NCI-H2171 treated with DMSO at 0.1 percent for 48 hours (cell line): ENCODE results near the gene SAA4.
"Not testable (repeated sequence)": the region's sequence is repeated elsewhere in the genome, so short reads cannot be mapped to it uniquely, and the experiment has no call there.

Source experiments
- DNase-seq: peaks from one replicate; lab custom pipeline; 2025; lab: John Stamatoyannopoulos, UW

SAA4 gene

DNA sequence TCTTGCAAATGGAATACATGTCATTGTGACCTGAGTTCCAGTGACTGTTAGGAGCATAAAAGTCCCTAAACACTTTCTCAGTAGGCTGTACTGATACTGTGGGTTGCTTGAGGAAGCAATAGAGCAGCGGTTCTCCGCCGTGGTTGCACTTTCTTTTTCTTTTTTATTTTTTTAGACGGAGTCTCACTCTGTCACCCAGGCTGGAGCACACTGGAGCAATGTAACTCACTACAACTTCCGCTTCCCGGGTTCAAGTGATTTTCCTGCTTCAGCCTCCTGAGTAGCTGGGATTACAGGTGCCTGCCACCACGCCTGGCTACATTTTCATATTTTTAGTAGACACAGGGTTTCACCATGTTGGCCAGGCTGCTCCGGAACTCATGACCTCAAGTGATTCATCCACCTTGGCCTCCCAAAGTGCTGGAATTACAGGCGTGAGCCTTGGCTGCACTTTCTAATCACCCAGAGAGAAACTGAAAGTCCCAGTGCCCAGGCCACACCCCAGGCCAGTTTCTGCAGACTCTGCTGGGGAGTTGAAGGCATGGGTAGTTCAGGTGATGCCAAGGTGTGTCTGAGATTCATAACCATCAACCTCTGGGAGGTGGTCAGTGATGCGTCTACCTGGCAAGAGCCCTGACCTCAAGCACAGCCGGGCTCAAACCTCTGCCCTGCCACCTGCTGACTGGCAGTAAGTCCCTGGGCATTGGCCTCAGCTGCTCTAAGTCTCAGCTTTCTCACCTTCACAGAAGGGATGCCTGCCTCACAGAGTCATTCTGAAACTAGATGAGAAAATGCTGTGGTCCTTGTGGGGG, 10.0 kb upstream of the SAA4 start:
- DNase-seq, result not testable (repeated sequence)

DNA sequence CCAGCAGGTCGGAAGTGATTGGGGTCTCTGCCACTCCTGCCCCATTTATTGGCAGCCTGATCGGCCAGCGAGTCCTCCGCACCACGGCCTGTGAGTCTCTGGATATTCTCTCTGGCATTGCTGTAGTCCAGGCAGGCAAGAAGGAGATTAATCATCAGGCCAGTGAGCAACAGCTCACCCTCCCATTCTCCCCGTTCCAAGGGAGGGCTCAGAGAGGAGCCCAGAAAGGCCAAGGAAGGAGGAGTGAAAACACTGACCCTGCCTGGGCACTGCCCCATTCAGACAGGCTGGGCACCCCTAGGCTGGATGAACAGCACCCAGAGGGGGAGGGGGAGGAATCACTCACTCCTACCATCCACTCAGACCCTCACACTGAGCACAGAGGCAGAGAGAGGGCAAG, 8.8 kb upstream of the SAA4 start:
- no peak for DNase-seq

DNA sequence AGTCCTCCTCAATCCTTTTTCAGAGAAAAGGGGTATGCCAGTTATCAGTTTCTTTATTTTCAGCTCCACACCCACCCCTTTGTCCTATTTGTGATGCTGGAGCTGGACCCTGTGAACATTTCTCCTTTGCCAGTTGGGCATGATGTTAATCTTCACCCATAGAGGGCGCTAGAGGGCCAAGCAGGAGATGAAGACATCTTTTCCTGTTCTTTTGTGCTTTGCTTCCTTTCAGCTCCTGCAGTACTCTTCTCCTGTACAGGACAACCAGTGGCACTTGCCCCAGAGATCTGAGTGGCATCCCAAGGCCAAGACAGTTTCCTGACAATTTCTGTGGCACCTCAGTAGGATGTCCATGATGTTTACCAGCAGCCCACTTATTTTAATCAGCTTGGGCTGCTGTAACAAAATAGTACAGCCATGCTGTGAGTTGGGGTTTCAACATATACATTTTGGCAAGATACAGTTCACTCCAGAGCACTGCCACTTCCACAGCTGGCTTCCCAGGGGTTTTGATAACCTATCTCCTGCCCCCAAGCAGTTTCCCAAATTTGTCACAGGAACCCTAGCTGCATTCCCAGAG, 7.3 kb upstream of the SAA4 start:
- DNase-seq, result peak; percentile 30

GRCh38 chr11:18239655-18240054, 3.1 kb upstream of the SAA4 start:
- no peak for DNase-seq

DNA sequence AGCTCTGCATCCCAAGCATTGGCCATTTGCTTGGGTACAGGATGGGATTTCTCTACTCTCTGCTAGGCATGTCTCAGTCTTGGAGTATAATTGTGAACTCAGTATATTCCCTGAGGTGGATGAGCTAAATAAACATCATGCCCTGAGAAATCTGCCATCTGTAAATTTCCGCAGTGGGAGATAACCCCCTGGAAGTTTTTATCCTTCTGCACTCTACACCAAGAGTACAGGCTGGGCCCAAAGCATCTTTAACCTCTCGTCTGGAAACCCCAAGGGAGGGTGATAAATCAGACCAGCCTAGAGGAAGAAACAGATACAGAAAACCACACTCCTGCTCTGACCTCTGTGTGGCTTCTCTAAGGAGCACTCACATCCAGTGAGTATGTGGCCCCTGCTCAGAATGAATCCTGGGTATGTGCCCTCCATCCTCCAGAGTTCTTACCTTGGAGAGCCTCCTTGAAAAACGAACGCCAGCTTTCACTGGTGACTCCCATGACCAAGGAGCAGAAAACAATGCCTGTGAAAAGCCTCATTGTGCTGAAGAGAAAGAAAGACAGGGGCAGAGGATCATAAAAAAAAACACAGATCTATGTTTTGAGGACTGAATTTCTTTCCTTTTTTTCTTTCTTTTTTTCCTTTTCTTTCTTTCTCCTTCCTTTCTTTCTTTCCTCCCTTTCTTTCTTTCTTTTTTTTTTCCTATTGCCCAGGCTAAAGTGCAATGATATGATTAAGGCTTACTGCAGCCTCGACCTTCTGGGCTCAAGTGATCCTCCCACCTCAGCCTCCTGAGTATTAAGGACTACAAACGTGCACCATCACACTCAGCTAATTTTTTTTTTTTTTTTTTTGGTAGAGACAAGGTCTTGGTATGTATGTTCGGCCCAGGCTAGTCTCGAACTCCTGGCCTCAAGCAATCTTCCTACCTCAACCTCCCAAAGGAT, 938 bp downstream of the SAA4 start:
- peak; percentile 1 for DNase-seq

DNA sequence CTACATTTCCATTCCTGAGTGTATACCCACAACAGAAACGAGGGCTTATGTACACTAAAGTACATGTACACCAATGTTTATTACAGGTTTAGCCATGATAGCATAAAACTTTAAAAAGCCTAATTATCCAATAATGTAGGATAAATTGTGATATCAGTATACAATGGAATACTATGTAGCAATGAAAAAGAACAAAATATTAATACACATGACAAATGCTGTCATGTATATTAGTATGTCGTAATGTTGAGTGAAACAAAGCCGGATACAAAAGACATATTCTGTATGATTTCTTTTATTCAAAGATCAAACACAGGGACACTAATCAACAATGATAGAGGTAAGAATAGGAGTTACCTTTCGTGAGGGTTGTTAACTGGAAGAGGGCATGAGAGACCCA, 2.7 kb downstream of the SAA4 start:
- no peak for DNase-seq

DNA sequence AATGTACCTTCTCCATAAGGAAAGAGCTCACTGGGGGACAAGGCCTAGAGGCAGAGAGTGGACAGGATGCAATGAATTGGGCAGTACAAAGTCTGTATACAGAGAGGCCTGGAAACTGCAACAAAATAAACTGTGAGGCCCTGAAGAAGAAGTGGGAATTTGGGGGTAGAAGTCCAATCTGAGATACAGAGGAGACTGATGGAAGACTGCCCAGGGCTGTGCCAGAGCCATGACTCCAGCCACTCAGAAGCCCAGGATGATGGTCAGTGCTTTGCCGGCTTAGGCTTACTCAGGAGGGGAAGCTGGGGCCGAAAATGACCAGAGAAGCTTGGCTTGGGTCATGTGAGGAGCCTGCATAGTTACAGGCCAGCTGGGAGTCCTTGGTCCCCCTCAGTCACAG, 5.7 kb downstream of the SAA4 start:
- no peak for DNase-seq

GRCh38 chr11:18229501-18229900, 7.1 kb downstream of the SAA4 start:
- no peak for DNase-seq

- no peak for DNase-seq
Observed at GRCh38 chr11:18225913-18226312, 10.7 kb downstream of the SAA4 start.

DNA sequence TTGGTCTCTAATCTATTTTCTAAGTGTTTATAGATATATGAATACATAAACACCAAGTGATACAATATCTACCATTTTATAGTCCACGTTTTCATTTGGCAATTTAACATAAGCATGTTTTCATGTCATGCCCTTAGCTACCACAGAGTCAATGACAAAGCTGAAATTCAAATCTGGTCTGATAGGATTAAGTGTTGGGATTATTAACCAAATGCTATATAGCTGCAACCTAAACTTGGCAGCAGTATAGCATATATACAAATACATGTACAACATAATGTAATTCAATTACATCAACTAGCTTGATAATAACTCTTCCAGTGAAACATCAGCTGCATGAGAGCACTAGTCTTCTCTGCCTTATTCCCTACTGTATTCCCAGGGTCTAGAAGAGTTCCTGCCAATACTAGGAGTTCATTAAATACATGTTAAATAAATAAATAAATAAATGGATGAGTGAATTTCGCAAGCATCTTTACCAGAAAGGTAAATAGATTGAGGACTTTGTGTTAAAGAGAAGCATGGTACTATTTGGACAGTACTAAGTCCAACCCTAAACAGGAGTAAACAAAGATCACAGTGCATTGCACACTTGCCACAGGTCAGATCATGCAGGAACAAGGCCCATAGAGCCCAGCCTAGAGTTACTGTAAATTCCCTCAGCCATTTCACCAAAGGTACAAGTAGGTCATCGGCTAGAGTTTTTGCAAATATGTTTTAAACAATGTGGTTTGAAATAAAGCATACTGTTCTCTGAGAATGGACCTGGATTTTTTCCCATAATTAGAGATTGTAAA, 12.8 kb downstream of the SAA4 start:
- DNase-seq, result no peak

DNA sequence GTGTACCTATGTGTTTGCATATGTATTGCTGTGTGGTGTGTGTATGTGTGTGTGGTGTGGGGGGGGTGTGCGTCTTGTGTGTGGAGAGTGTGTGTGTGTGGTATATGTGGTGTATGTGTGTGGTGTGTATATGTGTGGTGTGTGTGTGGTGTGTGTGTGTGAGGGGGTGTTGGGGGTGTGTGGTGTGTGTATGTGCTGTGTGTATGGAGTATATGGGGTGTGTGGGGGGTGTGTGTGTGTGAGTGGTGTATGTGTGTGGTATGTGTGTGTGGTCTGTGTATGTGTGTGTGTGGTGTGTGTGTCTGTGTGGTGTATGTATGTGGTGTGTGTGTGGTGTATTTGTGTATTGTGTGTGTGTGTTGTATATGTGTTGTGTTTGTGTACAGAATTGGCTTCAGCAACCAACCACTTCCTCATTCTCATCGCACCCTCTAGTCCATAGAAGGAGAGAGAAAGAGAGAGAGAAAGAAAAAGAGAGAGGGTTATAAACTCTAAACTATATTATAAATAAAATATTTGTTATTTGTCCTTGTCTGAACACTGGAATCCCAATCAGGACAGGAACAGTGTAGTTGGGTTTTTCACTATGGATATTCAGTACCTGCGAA, 13.7 kb downstream of the SAA4 start:
- no peak for DNase-seq

DNA sequence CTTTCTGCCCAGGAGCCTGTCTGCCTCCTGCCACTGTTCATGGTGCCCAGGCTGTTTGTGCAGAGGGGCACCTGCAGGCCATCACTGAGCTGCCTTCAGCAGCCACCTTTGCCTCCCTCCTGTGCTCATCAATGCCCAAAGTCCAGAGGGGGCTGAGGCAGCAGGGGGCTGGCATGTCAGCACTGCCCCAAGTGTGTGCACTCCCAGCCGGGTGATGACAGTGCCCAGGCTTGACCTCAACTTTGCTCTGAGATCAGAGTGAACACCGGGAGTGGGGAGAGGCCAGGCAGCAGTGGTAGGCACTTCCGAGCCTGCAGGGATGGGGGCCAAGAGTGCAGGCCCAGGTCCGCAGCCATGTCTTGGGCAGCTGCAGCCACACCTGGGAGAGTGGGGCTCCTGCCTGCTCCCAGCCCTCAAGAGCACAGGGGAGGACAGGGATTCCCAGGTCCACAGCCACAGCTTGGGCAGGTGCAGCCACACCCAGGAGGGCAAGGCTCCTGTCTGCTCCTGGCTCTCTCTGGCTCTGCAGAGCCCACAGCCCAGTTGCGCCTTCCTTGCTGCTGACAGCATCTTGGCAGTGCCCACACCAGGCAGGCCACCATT, 15.2 kb downstream of the SAA4 start:
- no peak for DNase-seq

DNA sequence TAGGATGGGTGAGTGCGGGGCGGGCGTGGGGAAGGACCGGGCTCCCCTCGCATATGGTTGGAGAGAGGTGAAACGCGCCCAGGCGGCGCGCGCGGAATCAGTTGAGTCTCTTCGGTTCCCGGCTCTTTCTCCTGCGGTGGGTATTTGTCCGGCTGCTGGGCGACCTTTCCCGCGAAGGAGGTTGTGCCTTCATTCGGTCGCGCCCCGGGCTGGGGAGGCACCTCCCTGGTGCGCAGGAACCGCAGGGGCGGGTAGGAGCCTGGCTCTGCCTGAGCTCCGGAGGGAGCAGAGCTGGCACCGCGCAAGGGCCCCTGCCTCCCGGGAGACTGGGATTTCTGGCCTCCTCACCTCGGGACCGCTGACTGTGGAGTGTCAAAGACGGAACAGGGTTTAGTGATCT, 27.5 kb downstream of the SAA4 start:
- no peak for DNase-seq

DNA sequence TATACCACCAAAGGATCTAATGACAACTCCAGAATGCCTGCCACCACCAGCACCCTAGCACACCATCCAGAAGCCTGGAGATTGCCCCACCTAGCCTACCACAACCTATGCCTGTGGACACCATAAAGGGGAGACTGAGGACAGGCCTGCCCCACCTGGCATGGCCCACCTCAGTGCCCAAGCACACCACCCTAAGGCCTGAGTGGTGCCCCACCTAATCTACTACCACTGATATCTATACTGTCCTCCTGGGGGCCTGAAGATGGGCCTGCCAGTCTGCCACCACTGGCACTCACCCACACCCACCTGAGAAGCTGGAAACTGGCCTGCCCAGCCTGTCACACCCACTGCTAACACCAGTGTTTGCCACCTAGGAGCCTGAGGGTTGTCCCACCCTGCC, 31.8 kb downstream of the SAA4 start:
- no peak for DNase-seq

GRCh38 chr11:18204220-18204619, 32.4 kb downstream of the SAA4 start:
- DNase-seq, result no peak

DNA sequence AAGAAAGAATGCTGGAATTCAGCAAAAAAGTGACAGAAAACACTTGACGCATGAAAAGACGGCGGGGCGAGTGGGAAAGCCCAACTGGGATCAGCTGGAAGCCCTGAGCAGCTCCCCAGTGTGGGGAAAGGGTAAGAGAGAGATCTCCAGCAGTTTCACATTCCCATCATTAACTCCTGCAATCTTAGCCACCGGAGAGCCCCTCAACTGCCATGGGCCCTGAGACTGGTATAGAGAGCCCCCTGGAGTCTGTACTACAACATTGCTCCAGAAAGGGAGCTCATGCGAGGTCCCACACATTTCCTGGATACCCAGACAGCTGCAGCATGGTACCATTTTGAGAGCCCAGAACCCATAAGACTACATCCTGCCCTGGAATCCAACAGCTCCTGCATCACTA, 32.9 kb downstream of the SAA4 start:
- DNase-seq, result no peak

DNA sequence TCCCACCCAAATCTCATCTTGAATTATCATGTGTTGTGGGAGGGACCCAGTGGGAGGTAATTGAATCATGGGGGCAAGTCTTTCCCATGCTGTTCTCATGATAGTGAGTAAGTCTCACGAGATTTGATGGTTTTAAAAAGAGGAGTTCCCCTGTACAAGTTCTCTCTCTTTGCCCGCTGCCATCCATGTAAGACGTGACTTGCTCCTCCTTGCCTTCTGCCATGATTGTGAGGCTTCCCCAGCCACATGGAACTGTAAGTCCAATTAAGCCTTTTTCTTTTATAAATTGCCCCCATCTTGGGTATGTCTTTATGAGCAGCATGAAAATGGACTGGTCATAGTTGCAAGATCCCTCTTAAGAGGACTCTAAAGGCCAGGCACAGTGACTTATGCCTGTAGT, 38.9 kb downstream of the SAA4 start:
- not testable (repeated sequence) for DNase-seq

DNA sequence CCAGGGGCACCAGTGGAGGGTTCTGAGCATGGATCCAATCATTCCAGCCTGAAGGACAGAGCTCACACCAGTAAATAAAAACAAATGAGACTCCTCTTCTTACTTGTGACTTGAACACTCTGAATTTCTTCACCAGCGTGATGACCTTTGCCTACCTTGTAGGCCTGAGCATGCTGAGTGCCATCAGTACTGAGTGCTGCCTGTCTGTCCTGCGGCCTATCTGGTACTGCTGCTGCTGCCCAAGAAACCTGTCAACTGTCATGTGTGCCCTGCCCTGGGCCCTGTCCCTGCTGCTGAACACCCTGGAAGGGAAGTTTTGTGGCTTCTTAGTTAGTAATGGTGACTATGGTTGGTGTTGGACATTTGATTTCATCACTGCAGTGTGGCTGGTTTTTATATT, 40.1 kb downstream of the SAA4 start:
- DNase-seq, result no peak

GRCh38 chr11:18193010-18193409, 43.6 kb downstream of the SAA4 start:
- DNase-seq, result no peak

GRCh38 chr11:18191376-18191775, 45.2 kb downstream of the SAA4 start:
- DNase-seq, result no peak
